T-helper 2 cell treated with Interferon-gamma antibody and Interleukin-4, amounts not matched to agents 100 ng/mL and 5 ng/mL, for 36 hours (primary cell): ENCODE results near the gene HOXA10. TPM values are rescaled to one million over a fixed set of nuclear protein-coding genes. Genes with fewer than 3 reads are reported as not detected.

ENCODE experiments used
- intact Hi-C: fragments of 100-400 bp; cut with micrococcal nuclease; formaldehyde crosslinking; loops from one replicate; pipeline ENCODE4 v1.15.1; 2023
- total RNA-seq: library from RNA; stranded (reverse); gene quantifications from 2 replicates; pipeline ENCODE4 v1.2.3, GENCODE V29; 2022

HOXA10 gene
- total RNA-seq, 1 donor from 2014 or later: not detected

- intact Hi-C loops: loop anchor here (2.0 to 5.0 kb wide), 2 partner anchors 15 to 72 kb away; partner anchors contain the start of genes EVX1 and HOXA11
These were observed 4.3 kb downstream of the HOXA10 start for GRCh38 chr7:27169658-27170425.

GRCh38 chr7:27168265-27168947 lies 5.7 kb downstream of the HOXA10 start:
- intact Hi-C loops: loop anchor here (2.0 kb wide), 1 partner anchor 16 kb away; the partner anchor contains the start of gene HOXA11

- intact Hi-C loops: loop anchor here (2.0 kb wide), 2 partner anchors 17 kb away; partner anchors contain the start of gene HOXA11
These were observed 6.2 kb downstream of the HOXA10 start for GRCh38 chr7:27167916-27168264.

- intact Hi-C loops: loop anchor here (1.0 to 2.0 kb wide), 2 partner anchors 10 to 16 kb away; no protein-coding TSS in a partner anchor
These were observed 7.3 kb downstream of the HOXA10 start for GRCh38 chr7:27166531-27167505.

GRCh38 chr7:27165996-27166530 lies 8.1 kb downstream of the HOXA10 start:
- intact Hi-C loops: loop anchor here (1.0 to 2.0 kb wide), 3 partner anchors 9 to 31 kb away; no protein-coding TSS in a partner anchor

- intact Hi-C loops: loop anchor here (2.0 kb wide), 1 partner anchor 31 kb away; no protein-coding TSS in a partner anchor
These were observed 8.8 kb downstream of the HOXA10 start, which contains the start of gene HOXA9 for GRCh38 chr7:27165089-27165995. TSS of gene HOXA9 (minus strand) at chr7:27165537. CDS start at chr7:27165457, 80 bp downstream.

GRCh38 chr7:27164367-27165088 lies 9.6 kb downstream of the HOXA10 start:
- intact Hi-C loops: loop anchor here (2.0 to 5.0 kb wide), 3 partner anchors 32 to 1302 kb away; no protein-coding TSS in a partner anchor

GRCh38 chr7:27164045-27164366 lies 10.1 kb downstream of the HOXA10 start:
- intact Hi-C loops: loop anchor here (2.0 to 5.0 kb wide), 3 partner anchors 33 to 1302 kb away; no protein-coding TSS in a partner anchor

GRCh38 chr7:27163288-27164044 lies 10.7 kb downstream of the HOXA10 start:
- intact Hi-C loops: loop anchor here (2.0 to 5.0 kb wide), 3 partner anchors 33 to 1301 kb away; no protein-coding TSS in a partner anchor

- intact Hi-C loops: loop anchor here (5.0 kb wide), 2 partner anchors 660 to 1300 kb away; no protein-coding TSS in a partner anchor
These were observed 11.4 kb downstream of the HOXA10 start for GRCh38 chr7:27162561-27163287.

GRCh38 chr7:27161721-27162560 lies 12.2 kb downstream of the HOXA10 start:
- intact Hi-C loops: loop anchor here (1.0 to 5.0 kb wide), 7 partner anchors 65 to 1300 kb away; no protein-coding TSS in a partner anchor

- intact Hi-C loops: loop anchor here (1.0 to 5.0 kb wide), 7 partner anchors 64 to 1299 kb away; no protein-coding TSS in a partner anchor
These were observed 12.9 kb downstream of the HOXA10 start for GRCh38 chr7:27161214-27161720.

GRCh38 chr7:27160546-27161213 lies 13.4 kb downstream of the HOXA10 start:
- intact Hi-C loops: loop anchor here (1.0 to 5.0 kb wide), 8 partner anchors 10 to 1298 kb away; no protein-coding TSS in a partner anchor

- intact Hi-C loops: loop anchor here (1.0 to 5.0 kb wide), 4 partner anchors 10 to 1298 kb away; no protein-coding TSS in a partner anchor
These were observed 14.0 kb downstream of the HOXA10 start for GRCh38 chr7:27160145-27160545.
